ENCODE results near the gene WDR27.
"Not testable (repeated sequence)": the region's sequence is repeated elsewhere in the genome, so short reads cannot be mapped to it uniquely, and the experiment has no call there.

WDR27 gene

DNA sequence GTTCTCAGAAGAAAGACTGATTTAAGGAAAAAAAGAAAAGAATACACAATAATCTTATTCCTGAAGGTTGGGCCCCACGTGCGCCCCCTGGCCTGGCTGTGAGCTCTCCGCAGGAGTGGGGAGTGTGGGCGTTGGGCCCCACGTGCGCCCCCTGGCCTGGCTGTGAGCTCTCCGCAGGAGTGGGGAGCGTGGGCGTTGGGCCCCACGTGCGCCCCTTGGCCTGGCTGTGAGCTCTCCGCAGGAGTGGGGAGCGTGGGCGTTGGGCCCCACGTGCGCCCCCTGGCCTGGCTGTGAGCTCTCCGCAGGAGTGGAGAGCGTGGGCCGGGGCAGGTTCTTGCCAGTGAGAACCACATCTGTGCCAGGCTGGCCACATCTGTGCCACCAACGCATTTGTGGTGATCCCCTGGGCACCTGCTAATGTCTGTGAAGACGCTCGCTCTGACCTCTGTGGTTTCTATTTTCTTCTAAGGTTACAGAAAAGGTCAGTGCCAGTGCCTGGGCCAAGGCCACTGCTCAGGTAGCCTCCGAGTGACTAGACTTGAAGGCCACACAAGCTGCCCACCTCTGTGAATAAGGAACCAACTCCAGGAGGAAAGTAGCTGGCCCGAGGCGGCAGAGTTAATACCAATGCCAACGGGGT is 41.0 kb downstream of the WDR27 start:
- no peak for DNase-seq

DNA sequence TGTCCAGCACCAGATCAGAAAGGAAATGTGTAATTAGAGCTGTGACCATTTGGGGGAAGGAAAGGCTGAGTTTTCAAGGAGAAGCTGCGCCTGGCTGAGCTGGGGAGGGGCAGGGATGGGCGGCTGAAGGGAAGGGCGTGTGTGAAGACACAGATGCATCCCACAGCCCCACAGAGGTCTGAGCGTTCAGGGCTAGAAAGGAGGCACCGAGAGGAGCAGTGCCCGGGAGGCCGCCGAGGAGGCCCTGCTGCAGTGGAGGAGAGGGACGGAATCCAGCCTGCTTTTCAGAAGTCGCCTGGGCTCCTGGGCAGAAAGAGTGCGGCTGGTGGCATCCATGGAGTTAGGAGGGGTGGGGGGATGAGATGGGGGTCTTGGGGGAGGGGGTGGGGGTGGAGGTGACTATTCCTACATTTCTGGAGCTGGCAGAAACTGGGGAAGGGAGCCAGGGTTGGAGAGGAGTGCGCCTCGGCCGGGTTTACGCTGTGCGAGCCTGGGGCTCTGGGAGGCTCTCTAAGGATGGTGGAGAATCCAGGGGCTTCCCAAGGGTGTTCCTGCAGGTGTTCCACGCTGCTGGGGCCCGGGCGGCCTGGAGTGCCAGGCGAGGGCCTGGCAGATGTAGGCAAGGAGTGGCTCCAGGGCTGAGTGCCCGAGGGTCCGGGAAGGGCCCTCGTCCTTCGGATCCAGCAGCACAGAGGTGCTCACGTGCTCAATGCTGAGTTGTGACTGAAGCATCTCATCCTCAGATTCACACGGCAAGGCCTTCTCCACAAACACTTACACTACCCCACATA is 41.8 kb downstream of the WDR27 start:
- DNase-seq: no peak

DNA sequence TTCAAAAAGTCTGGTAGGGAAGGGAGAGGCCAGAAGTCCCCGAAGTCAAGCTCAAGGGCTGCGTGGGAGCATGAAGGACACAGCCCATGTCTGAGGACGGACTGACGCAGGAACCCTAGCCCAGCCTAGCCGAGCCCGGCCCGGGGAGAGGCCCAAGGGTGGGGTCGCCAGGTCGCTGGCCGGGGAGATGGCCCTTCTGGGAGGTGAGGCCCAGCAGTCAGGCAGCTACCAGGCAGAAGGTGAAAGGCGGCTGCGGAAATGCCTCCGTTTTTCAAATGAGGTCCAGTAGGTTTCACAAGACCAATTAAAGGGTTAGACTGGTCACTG is 44.6 kb downstream of the WDR27 start:
- DNase-seq: no peak

DNA sequence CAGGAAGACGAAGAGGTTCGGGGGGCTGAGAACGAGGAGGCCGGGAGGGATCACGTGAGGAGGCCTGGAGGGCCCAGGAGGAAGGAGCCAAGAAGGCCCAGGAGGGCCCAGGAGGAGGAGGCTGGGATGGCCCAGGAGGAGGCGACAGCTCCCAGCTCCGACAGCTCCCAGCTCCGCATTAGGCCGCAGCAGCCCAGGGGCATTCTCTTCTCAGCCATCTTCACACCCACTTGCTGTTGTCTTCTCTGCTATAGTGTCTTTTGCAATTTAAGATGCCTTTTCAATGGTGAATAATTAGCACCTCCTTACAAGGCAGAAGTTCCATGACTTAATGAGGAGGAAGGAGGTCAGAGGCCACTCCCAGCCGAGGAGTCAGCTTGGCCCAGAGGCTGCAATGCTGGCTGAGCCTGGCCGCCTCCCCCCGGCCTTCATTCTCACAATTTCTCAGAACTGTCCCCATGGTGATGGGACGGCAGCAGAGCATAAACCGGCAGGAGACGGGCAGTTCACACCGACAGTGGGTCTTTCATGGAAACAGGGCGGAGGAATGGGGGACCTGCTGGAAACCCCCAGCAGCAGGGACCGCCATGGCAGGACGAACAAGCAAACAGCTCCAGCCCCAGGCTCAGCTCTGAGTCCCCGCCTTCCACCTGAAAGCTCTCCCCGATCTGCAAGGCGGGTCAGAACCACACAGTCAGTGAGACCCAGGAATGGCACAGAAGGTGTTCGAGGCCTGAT is 45.1 kb downstream of the WDR27 start:
- DNase-seq: no peak

DNA sequence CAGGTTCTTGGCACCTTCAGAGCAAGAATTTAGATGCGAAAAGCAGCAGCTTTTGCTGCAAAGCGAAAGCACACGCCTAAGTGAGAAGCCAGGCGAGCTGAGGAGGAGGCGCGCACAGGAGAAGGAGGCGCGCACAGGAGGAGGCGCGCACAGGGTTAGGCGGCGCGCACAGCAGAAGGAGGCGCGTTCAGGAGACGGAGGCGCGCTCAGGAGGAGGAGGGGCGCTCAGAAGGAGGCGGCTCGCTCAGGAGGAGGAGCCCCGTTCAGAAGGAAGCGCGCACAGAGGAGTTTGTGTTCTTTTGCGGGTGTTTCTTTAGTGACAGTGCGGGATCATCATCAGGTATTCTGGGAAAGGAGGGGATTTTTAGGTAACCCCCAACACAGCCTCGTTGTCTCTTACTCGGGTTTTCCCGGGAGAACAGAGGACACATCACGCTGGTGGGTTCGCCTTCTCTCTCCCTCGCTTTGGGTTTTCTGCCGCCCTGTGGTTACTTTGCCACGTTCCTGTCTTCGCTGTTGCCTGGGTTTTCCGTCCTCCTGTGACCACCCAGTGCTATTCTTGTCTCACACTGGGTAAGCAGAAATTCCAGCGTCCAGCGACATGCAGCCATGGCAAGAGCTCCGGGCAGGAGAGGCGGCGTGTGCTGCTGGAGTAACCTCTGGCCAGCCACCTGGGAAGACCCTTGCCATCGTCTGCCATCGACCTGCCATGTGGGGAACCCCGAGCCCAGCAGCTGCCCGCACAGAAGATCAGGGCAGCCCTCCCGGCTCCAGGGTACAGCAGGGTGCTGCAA is 47.0 kb downstream of the WDR27 start:
- DNase-seq: no peak

DNA sequence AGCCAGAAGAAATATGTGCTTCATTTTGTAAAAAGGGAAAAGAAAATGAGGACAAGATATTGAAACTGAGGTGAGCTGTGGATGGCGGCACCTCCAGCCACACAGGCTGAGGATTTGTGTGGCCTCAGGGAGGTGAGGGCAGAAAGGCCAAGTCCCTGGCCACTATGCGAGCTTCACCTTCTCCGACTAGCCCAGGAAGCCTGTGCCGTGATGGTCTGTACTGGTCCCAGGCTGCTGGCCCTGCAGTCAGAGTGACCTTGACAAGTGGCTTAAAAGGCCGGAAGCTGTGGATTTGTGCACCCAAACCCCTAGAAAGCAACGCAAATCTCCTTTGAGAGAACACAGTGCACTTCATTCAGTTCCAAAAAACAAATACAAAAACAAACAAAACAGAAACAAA is 48.1 kb downstream of the WDR27 start:
- DNase-seq: no peak

DNA sequence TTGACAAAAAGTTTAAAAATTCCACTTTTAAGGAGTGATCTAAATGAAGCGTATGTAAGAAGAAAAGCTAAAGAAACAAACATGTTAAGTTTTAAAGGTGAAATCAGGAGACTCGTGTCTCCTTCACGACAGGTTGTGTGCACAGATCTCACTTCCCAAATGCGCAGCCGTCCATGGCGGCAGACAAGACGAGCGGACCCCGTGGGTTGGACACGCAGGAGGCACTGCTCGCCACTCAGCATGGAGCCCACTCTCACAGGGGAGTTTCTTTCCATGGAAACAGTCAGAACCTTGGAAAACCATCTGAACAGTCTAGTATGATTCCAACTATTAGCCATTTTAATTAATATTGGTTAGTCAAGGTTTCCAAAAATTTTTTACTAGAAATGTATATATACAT is 48.9 kb downstream of the WDR27 start:
- no peak for DNase-seq

DNA sequence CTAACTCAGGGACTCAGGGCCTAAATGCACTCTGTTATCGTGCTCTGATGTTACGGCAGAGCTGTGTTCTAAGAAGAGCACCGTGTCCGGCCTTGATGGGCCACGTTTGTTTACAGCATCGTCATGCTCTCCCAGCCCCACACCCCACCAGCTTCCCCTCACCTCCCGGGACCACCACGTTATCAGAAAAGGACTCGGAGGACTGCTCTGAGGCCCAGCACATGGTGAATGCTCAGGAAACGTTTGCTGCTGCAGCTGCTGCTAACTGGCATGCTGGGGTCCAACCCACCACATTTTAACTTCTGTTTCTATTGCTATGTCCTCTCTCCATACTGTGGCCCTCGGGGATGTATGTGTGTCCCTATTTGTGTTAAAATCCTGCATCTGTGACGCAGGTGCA is 50.3 kb downstream of the WDR27 start:
- no peak for DNase-seq

DNA sequence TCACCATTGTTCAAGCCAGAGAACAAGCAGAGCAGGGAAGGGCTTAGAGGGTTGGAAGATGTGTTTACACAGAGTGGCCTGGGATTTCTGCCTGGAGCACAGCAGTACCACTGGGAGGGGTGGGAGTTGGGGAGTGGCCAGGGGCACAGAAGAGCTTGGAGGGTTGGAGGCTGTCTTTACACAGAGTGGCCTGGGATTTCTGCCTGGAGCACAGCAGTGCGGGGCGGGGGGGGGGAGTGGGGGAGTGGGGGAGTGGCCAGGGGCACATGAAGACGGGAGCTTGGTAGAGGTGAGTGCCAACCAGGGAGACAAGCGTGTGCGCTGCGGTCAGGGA is 50.9 kb downstream of the WDR27 start:
- no peak for DNase-seq

DNA sequence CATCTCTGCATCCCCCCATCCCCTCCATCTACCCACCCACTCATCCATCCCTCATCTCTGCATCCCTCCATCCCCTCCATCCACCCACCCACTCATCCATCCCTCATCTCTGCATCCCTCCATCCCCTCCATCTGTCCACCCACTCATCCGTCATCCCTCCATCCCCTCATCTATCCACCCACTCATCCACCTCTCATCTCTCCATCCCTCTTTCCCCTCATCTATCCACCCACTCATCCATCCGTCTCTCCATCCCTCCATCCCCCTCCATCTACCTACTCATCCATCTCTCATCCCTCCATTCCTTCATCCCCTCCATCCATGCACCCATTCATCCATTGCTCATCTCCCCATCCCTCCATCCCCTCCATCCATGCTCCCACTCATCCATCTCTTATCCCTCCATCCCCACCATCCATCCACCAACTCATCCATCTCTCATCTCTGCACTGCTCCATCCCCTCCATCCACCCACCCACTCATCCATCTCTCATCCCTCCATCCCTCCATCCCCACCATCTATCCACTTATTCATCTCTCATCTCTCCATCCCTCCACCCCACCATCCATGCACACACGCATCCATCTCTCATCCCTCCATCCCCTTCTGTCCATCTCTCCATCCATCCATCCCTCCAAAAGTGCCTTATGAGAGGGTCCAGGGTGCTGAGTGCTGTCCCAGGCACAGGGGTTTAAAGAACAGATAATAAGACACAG is 51.4 kb downstream of the WDR27 start:
- no peak for DNase-seq

DNA sequence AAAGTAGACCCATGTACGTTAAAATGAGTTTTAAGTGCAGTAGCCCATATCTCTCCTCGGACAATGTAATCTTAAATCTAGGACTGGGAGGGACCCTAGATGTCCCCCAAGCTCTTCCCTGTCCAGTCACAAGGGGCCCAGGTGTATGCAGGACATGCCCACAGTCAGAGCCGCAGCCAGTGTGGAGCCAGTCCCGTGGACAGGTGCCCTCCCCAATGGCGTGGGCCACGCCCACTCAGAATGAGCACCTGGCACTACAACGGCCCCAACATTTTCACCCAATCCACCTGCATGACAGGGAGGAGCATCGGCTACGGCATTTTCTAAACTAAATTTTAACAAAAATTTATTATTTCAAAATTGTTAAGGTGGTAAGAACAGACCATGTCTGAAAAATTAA is 53.2 kb downstream of the WDR27 start:
- no peak for DNase-seq

DNA sequence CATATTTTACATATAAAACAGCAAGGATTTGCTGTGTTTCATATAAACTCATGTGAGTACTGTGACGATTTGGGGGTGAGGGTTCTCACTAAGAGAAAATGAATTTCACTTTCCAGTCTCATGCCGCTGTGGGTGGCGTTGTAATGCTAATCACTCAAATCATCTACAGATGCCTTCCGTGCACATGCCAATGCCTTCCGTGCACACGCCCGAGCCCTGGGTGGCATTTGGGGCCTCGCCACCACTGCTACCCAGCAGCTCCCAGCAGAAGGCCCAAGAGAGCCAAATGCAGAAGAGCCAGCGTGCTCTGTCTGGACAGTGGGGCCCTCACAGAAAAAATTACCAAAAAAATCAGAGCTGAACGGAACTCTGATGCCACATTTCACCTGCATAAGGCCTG is 53.7 kb downstream of the WDR27 start:
- no peak for DNase-seq

DNA sequence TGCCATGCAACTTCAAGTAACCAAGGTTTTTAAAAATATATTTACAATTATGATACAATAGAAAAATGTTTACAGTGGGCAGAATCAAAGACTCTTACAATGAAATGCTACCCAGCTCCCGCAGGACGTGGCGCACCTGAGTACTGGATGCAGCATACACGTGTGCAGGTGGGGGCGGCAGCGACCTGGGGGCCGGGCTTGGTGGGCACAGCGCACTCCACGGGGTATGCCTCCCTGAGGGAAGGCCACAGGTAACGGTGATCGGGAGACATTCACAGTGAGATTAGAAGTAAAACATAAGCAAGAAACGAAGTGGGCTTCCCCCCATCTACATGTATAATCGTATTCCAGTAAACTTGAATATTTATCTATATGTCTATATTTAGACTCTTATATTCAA is 54.2 kb downstream of the WDR27 start:
- no peak for DNase-seq

DNA sequence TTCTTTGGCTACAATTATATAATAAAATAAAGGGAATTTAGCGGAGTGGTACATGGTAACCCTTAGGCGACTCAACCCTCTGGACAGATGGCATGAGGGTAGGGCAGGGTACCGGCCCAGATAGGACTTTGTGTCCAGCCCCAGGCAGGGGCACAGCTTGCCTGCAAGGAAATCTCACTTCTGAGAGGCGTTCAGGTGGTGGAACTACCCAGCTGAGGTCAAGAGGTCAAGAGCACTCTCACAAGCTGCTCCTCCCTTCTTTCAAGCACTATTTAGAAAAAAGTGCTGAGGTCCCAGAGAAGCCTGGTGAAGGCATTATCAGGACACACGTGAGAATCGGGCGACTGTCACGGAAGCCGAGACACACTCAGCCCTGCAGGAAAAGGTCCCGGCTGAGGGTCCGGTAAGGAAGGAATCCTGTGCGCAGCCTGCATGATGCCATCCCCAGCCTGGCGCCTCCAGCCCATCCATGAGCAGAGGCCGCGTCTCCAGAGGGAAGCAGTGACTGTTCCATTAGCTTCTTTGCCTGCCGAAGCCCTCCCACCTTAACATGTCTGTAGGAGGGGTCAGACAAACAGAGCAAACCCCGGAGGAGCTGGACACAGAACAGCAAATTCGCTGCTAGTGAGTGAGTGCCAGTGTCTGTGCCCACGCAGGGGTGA is 54.8 kb downstream of the WDR27 start:
- DNase-seq: no peak

DNA sequence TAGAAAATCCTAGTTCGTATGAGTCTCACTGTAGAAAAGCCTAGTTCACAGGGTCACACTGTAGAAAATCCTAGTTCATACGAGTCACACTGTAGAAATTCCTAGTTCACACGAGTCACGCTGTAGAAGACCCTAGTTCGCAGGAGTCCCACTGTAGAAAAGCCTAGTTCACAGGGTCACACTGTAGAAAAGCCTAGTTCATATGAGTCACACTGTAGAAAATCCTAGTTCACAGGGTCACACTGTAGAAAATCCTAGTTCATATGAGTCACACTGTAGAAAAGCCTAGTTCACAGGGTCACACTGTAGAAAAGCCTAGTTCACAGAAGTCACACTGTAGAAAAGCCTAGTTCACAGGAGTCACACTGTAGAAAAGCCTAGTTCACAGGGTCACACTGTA is 56.4 kb downstream of the WDR27 start:
- DNase-seq: not testable (repeated sequence)

DNA sequence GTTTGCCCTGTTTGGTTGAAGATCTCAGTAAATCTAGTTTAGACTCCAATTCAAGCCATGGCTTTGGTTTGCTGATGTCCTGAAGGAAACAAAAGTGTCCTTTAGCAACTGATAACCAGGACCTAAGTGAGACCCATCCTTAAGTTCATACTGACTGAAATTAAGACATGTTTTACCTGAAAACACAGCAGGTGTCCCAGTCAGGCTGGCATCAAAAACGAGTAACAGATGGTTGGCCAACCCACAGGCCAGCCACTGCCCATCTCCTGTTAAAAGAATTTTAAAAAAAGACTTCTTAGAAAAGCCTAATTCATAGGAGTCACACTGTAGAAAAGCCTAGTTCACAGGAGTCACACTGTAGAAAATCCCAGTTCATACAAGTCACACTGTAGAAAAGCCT is 58.3 kb downstream of the WDR27 start:
- no peak for DNase-seq

DNA sequence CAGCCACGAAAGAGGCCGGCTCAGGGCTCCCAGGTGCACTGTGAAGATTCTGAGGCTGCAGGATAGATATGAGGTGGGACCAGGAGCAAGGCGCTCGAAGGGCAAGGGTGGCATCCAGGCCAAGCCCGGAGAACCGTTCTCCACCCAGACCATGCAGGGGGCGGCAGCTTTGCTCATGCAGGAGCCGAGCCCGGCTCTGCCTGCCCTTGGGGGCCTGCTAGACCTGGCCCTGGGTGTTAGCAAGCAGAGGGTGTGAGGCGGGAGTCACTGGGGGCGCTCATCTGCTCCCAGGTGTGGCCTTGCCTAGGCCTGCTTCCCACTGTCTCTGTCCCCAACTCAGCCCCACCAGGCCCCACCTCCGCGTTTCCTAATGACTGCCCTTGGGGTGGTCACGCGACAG is 59.4 kb downstream of the WDR27 start:
- DNase-seq: no peak

DNA sequence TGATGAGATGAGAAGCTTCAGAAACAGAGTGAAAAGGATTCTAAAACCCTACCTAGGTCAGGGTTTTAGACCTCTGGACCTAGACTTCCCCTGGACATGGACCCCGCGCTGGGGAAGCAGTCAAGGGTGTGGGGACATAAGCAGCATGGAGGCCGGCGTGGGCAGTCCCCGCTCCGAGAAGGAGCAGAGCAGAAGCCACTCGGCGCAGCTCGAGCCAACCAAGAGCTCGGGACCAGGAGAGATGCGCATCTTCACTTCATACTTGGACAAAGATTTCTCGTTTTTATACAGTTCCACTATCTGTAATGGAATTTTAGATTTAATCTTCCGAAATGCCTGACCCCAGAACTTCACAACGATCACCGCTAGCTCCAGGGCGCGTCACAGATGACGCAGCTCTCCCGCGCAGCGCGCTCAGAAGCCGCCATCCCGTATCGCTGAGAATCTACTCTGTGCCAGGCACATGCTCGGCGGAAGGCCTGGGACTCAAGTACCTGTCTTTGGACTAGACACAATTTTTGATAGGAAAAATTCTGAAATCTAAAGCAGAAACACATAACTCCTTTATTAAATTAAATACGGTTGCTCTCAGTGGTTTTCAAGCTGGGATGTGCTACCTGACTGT is 60.3 kb downstream of the WDR27 start:
- DNase-seq: no peak

DNA sequence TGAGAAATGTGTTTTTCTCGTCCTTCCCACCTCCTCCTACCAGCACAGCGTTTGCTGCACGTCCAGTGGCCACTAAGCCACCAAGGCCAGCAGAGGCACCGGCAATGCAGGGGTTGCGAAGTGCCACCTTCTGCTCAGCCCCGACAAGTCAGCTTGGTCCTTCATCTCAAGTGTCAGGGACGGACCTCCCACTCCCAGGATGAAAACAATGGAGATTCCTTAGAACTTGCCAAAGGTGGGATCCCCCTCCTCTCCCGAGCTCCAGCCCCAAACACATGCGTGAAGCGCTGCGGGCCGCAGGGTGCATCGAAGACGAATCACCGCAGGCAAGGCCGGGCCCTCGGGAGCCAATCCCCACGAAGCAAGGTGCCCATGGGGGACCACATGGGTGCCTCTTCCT is 60.8 kb downstream of the WDR27 start:
- no peak for DNase-seq

DNA sequence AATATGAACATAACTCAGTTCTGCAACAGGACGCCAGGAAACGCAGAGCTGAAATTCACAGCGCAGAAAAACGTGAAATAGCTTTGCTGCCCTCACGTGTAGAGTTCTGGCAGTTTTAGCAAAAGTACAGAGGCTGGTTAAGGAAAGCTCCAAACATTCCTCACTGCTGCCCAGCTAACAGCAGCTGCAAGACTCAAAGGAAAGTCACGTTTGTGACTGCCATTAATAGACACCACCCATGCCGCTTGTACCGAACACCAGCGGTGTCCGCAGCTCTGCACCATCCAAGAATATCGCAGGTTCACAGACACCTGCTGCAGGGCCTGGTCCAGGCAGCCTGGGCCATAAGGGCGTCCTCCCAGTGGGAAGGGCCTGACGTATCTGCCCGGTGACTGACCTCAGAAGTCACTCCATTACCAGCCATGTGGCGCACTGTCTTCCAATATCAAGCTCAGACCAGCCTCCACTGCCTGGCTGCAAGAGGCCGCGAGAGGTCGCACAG is 61.4 kb downstream of the WDR27 start:
- DNase-seq: no peak

DNA sequence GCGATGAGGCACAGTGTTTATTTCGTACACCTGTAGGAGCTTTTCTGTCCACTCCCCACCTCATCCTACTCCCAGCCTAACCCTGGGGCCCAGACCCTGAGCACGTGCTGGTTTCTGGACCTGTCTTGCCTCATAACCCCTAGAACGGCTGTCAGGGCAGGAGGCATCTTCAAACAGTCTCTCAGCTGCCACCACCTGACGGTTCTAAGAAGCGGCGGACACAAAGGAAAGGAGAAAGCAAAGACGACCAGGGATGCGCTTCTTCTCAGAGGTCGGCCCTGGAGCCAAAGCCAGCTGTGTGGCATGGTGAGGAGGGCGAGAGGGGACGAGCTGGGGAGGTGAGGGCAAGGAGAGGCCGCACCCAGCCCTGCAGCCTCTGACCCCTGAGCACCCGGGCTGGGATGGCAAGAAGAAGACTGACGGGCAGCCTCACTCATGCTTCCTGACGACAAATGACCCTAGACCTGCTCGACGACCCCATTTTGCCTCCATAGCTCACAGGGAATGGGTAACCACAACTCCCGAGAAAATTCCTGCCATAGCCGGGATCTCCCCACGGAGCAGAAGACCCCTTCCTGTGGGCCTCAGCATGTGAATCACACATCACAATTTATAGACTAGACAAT is 62.1 kb downstream of the WDR27 start:
- no peak for DNase-seq
